Measurements from ENCODE around the gene CLDN3. TPM values are rescaled to one million over a fixed set of nuclear protein-coding genes. Genes with fewer than 3 reads are reported as not detected.
A peak's percentile ranks its signal among the peaks of the same experiment; 100 is the strongest.

The CLDN3 gene
- total and polyA plus RNA-seq, 9 of the 15 experiments (the other 6 are each of a cell fraction or from before 2014, with no cell fraction given): 0.29 TPM; not detected in 8

DNA sequence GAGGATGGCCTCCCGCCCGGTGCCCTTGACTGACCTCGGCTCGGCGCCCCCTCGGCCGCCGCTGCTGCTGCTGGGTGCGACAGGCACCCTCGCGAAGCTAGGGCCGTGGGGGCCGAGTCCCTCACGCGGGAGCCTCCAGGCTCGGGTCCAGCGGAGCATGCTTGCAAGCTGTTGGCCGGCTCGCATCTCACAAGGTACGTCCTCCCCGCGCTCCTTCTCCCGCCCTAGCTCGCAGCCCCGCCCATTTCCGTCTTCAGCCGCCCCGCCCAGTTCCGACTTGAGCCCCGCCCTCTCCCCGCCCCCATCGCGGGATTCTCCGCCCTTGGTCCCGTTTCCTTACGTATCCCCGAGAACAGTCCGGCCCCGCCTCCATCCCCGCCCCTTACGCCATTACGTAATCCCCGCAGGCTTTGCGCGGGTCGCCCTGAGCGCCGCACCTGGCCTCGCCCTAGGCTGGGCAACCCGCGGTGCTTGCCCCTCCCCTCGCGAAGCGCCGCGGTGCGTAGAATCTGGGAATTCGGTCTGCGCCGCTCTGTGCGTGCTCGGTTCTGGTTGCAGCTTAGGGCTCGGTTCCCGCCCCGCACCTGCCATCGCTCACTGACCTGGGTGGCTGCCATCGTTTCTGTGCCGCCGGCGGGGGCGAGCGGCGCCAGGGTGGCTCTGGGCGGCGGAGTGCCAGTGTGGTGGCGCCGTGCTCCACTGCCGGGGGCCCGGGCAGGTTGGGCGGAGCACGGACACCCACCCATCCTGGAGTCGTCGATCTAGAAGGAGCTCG lies 31.3 kb downstream of the CLDN3 start, which contains the start of gene ABHD11 (continued):
- TF ChIP-seq, protein P1, sequence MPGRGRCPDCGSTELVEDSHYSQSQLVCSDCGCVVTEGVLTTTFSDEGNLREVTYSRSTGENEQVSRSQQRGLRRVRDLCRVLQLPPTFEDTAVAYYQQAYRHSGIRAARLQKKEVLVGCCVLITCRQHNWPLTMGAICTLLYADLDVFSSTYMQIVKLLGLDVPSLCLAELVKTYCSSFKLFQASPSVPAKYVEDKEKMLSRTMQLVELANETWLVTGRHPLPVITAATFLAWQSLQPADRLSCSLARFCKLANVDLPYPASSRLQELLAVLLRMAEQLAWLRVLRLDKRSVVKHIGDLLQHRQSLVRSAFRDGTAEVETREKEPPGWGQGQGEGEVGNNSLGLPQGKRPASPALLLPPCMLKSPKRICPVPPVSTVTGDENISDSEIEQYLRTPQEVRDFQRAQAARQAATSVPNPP (IDR thresholded peaks at IDR 0.05; ENCODE audit: borderline replicate concordance, insufficient read depth, insufficient read length): no peak
- TF ChIP-seq KDM5B (IDR thresholded peaks at IDR 0.05; ENCODE audit: insufficient replicate concordance, low read depth, low read length) (peak; percentile 86), ARID1B (IDR thresholded peaks at IDR 0.05) (no peak; the same call in 1 of the 2 replicates), KAT7 (CRISPR knock-in tag; IDR thresholded peaks at IDR 0.05; ENCODE audit: borderline replicate concordance) (peak; percentile 33; the same call in 1 of the 2 replicates), STAG1 (CRISPR knock-in tag; IDR thresholded peaks at IDR 0.05; ENCODE audit: borderline replicate concordance) (no peak), FOXJ3 (CRISPR knock-in tag; IDR thresholded peaks at IDR 0.05) (no peak), ZNF174 (CRISPR knock-in tag; IDR thresholded peaks at IDR 0.05) (no peak), ZNF699 (CRISPR knock-in tag; IDR thresholded peaks at IDR 0.05; ENCODE audit: insufficient replicate concordance) (no peak), NR2F6 (CRISPR knock-in tag; IDR thresholded peaks at IDR 0.05) (peak; percentile 79; the same call in 1 of the 2 replicates), ZNF407 (IDR thresholded peaks at IDR 0.05; ENCODE audit: low read depth) (no peak; the same call in 1 of the 2 replicates), ZNF239 (CRISPR knock-in tag; IDR thresholded peaks at IDR 0.05) (peak; percentile 58; the same call in 1 of the 2 replicates), ETV5 (CRISPR knock-in tag; IDR thresholded peaks at IDR 0.05; ENCODE audit: low read depth) (0 out of 2 replicates have a peak, but pooled peaks have one; percentile 55)
- TF ChIP-seq, protein P2, sequence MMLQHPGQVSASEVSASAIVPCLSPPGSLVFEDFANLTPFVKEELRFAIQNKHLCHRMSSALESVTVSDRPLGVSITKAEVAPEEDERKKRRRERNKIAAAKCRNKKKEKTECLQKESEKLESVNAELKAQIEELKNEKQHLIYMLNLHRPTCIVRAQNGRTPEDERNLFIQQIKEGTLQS (IDR thresholded peaks at IDR 0.05): peak; percentile 90
- TF ChIP-seq, protein P2 (CRISPR knock-in tag; conservative IDR thresholded peaks at IDR 0.05): peak; percentile 79; the same call in 1 of the 2 replicates
- TF ChIP-seq, protein P3, sequence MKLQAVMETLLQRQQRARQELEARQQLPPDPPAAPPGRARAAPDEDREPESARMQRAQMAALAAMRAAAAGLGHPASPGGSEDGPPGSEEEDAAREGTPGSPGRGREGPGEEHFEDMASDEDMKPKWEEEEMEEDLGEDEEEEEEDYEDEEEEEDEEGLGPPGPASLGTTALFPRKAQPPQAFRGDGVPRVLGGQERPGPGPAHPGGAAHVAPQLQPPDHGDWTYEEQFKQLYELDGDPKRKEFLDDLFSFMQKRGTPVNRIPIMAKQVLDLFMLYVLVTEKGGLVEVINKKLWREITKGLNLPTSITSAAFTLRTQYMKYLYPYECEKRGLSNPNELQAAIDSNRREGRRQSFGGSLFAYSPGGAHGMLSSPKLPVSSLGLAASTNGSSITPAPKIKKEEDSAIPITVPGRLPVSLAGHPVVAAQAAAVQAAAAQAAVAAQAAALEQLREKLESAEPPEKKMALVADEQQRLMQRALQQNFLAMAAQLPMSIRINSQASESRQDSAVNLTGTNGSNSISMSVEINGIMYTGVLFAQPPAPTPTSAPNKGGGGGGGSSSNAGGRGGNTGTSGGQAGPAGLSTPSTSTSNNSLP (IDR thresholded peaks at IDR 0.05; ENCODE audit: borderline replicate concordance, low read depth, low read length): no peak
